NCI-H2227 (cell line): ENCODE measurements around the gene SNX11.
A peak's percentile ranks its signal among the peaks of the same experiment; 100 is the strongest.
"Not testable (repeated sequence)": the region's sequence is repeated elsewhere in the genome, so short reads cannot be mapped to it uniquely, and the experiment has no call there.

Experiments
- DNase-seq: peaks from one replicate; lab custom pipeline; 2025; ENCODE audit not compliant: unreplicated experiment; lab: John Stamatoyannopoulos, UW

The SNX11 gene

DNA sequence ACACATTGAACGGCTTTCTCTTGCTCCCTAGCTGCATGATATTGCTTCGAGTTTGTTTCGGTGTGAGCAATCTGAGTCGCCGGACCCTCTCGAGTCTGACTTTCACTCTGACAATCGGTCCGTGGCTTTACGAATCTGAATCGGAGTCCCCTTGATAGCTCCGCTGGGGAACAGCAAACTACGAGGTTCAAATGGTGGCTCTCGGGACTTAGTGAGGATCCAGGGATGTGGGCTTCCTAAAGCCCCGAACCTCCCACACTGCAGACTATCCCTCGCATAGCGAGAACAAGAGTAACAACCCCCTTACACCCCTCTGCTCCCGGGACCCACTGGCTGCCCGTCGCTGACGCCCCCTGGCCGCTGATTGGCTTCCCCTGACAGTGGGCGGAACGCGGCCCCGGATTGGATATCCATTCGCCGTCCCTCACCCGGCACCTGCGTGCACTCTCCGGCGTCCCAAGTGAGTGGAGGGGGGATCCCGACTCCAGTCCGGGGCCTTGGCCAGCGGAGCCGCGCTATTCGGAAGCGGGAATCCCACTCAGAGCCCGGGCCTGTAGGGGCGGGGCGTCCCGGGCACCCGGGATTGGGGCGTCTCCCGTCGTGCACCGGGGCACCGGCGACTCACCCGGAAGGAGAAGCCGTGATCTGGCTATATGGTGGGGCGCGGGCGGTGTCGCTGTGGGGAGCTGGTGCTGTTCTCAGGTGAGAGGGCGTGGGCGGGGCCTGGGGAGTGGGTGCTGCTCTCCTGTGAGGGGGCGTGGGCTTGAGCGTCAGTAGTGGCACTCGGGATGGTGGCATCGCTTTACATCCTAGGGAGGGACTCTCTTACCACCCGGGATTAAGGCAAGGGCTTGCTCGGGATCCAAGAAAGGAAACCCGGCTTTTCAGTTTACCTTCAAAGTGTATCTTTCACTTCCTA, at the start of gene SNX11:
TSS of gene SNX11 (plus strand) at position 630 of the 919 bp plus-strand sequence. CDS start 4,278 bp downstream, outside the sequence.
- peak; percentile 92 for DNase-seq

- no peak for DNase-seq
These were observed 49.0 kb upstream of the SNX11 start for GRCh38 chr17:48058393-48059124.

- no peak for DNase-seq
These were observed 48.4 kb upstream of the SNX11 start for GRCh38 chr17:48059125-48059668.

DNA sequence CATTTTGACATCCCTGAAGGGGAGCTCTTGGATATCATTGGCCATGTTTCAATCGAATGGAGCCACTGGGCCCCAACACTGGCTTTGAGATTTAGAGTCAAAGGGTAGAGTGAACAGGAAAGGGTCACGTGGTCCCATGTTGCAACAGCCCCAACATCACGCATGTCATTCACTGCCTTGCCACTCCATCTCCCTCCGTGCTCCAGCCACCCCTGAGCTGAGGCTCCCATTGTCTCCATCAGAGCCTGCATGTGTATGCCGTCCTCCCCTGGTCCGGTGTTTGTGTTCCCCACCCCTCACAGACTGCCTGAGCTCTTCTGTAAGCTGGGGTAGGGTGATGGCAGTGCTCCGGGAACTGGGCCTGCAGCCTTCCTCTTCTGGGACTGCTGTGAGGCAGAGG, 47.3 kb upstream of the SNX11 start:
- no peak for DNase-seq

- no peak for DNase-seq
These were observed 45.3 kb upstream of the SNX11 start for GRCh38 chr17:48062273-48062672.

DNA sequence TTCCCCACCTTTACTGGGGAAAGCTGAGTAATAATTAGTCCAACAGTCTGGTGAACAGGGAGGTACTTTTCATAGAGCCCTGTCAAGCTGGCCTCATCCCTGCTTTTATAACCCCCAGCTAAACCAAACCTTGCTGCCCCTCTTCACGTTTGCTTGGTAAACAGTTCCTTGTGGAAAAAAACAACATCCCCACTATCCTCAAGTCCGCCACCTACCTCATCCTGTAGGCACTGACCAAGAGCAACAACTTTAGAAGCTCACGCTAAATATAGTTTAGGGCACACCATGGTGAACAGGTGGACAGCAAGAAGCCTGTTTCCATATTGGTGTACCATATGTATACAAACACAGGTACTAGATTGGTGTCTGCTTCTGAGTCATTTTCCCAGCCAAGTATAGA, 42.9 kb upstream of the SNX11 start:
- no peak for DNase-seq

DNA sequence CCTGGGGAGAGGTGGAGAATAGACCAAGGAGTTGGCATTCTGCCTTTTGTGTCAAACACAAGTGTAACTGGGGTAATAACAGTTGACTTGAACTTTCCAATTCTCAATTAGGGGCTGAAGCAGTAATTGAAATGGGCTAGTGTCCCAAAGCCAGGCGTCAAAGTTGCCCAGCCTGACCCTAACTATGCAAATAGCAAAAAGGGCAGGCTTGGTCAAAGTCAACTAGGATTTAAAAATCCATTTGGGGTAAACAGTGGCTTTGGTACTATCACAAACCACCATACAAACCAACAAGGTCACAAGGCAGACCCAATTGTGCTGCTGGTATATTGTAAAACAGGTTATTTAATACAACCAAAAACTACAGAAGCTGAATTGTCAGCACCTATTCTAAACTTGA, 41.4 kb upstream of the SNX11 start:
- no peak for DNase-seq

GRCh38 chr17:48066656-48067055, 40.9 kb upstream of the SNX11 start:
- DNase-seq: no peak

DNA sequence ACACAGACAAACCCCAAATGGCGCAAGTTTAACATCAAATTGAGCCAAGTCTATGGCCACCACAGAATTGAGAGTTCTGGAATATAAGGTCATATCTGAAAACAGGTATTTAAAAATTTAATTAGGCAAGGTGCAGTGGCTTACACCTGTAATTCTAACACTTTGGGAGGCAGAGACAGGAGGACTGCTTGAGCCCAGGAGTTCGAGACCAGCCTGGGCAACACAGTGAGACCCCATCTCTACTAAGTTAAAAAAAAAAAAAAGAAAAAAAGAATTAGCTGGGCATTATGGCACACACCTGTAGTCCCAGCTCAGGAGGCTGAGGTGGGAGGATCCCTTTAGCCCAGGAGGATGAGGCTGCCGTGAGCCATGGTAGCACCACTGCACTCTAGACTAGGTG, 40.3 kb upstream of the SNX11 start:
- no peak for DNase-seq

GRCh38 chr17:48067808-48068207, 39.8 kb upstream of the SNX11 start:
- DNase-seq: not testable (repeated sequence)

- DNase-seq: no peak
These were observed 39.0 kb upstream of the SNX11 start for GRCh38 chr17:48068491-48068961.

DNA sequence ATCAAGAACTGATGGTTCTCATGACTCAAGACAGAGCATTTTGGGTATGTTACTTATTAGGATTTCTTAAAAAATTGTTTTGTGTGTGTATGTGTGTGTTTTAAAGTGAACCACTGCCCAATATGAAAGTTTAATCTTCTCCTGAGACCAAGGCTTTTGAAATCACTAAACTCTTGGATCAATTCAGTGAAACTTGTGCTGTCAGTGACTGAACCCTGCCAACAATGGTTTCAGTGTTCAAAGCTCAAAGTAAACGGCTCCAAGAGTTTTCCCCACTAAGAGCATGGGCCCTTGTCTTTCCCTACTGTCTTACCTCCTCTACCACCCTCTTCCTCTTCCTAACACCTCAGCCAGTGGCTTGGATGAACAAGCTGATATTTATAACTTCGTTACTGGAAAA, 37.4 kb upstream of the SNX11 start:
- DNase-seq: no peak

GRCh38 chr17:48071654-48072053, 35.9 kb upstream of the SNX11 start:
- DNase-seq: no peak

DNA sequence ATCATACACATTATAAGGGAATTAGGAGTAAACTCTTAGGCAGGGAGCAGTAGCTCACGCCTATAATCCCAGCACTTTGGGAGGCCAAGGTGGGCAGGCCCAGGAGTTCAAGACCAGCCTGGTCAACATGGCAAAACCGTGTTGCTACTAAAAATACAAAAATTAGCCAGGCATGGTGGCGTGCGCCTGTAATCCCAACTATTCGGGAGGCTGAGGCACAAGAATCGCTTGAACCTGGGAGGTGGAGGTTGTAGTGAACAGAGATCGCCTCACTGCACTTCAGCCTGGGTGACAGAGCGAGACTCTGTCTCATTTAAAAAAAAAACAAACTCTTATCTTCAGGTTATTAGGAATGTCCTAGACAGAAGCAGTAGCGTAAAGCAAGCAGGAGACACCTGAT, 34.8 kb upstream of the SNX11 start:
- DNase-seq: not testable (repeated sequence)

- not testable (repeated sequence) for DNase-seq
These were observed 33.9 kb upstream of the SNX11 start for GRCh38 chr17:48073566-48074094.

GRCh38 chr17:48074322-48075081, 33.1 kb upstream of the SNX11 start:
- peak; percentile 83 for DNase-seq

DNA sequence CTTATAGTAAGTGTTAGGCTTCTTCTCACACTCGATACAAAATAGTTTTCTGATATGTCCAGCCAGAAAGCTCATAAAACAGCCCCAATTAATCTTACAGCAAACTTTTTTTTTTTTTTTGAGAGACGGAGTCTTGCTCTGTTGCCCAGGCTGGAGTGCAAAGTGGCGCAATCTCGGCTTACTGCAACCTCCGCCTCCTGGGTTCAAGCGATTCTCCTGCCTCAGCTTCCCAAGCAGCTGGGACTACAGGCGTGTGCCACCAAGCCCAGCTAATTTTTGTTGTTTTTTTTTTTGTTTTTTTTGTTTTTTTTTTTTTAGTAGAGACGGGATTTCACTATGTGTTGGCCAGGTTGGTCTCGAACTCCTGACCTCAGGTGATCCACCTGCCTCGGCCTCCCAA, 30.4 kb upstream of the SNX11 start:
- not testable (repeated sequence) for DNase-seq

GRCh38 chr17:48081858-48082257, 25.7 kb upstream of the SNX11 start:
- DNase-seq: no peak

DNA sequence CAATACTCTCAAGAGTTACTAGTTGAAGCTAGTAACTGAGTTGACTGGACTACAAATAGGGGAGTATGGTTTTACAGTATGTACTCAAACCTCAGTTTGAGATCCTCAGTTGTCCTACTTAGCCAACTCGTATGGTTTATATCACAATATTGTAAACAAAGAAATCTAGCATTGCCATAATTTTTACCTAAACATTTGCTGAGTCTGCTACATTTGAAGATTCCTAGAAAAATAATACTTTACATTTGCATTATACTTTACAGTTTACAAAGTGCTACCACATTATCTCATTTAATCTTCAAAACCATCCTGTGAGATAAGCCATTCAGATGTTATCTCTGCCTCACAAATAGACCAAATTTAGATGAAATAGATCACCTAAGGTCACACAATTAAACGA, 22.6 kb upstream of the SNX11 start:
- DNase-seq: no peak

GRCh38 chr17:48093341-48094045, 14.1 kb upstream of the SNX11 start:
- no peak for DNase-seq
